ENCODE measurements around the gene TRIM8.
A peak's percentile ranks its signal among the peaks of the same experiment; 100 is the strongest.

The TRIM8 gene

DNA sequence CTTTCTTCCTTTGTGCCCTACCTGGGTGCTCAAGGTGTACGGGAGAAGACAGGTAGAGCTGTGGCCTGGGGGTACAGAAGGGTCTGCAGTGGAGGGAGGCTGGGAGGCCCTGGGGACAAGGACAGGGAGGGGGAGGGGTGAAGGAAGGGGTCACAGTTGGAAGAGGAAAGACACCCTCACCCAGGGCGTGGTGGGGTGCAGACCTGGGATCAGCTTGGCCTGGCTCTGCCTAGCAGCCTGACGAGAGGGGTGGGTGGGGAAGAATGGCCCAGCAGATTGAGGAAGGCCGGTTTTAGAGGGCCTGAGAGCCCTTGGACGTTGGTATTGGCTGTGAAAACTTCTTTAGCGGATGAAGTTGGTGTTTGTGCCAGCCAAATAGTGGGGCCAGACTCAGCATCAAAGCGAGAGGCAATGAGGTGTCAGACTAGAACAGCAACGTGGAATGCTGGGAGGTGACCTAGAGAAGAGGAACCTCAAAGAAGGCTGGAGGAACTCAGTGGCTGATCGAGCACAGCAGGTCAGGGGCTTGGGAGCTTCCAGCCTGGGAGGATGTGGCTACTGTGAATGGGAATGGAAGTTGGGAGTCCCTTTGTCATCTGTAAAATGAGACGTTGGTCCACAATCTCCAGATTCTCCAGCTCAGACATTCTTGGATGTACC is 18.1 kb upstream of the TRIM8 start:
- TF ChIP-seq CREB1 (IDR thresholded peaks at IDR 0.05; ENCODE audit: low read depth) (no peak), ZBTB7A (IDR thresholded peaks at IDR 0.05; ENCODE audit: low read depth) (no peak), NFIC (IDR thresholded peaks at IDR 0.05) (no peak)

DNA sequence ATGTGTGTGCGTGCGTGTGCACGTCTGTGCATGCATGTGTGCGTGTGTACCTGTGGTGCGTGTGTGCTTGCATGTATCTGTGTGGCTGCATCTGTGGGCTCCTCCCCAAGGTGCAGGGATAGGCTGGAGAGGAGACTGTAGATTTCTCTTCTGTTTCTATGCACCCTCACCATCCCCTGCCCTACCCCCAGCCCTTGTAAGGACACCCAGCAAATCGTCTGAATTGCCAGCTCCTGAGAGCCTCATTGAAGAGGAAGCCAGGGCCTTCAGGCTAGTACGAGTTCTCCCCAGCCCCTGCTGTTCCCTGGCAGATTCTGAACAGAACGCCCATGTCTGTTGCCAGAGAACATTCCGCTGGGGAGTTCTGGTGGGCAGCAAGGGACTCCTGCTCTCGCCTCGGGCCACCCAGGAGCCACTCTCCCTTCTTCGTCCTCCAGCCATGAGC is 17.0 kb upstream of the TRIM8 start:
- TF ChIP-seq TAF1 (IDR thresholded peaks at IDR 0.05; ENCODE audit: low read depth) = no peak
- no peak for TF ChIP-seq CREB1 (IDR thresholded peaks at IDR 0.05; ENCODE audit: low read depth)
- no peak for TF ChIP-seq RAD21 (IDR thresholded peaks at IDR 0.05; ENCODE audit: low read depth)
- no peak for TF ChIP-seq ZBTB7A (IDR thresholded peaks at IDR 0.05; ENCODE audit: low read depth)
- TF ChIP-seq CEBPB (IDR thresholded peaks at IDR 0.05) = no peak

- TF ChIP-seq FOXM1 (IDR thresholded peaks at IDR 0.05; ENCODE audit: borderline replicate concordance, low read depth) (no peak), EGR1 (IDR thresholded peaks at IDR 0.05) (no peak), USF1 (IDR thresholded peaks at IDR 0.05) (no peak), CREB1 (IDR thresholded peaks at IDR 0.05; ENCODE audit: low read depth) (no peak), EP300 (IDR thresholded peaks at IDR 0.05; ENCODE audit: borderline replicate concordance) (no peak), ZBTB7A (IDR thresholded peaks at IDR 0.05; ENCODE audit: low read depth) (no peak), MAX (IDR thresholded peaks at IDR 0.05) (no peak), TEAD4 (IDR thresholded peaks at IDR 0.05) (no peak), RAD21 (IDR thresholded peaks at IDR 0.05; ENCODE audit: low read depth) (no peak), TAF1 (IDR thresholded peaks at IDR 0.05; ENCODE audit: low read depth) (no peak), CEBPB (IDR thresholded peaks at IDR 0.05) (no peak), YY1 (IDR thresholded peaks at IDR 0.05; ENCODE audit: low read depth) (no peak), TCF12 (IDR thresholded peaks at IDR 0.05; ENCODE audit: low read depth) (no peak), NFIC (IDR thresholded peaks at IDR 0.05) (no peak)
- TF ChIP-seq, protein P1, sequence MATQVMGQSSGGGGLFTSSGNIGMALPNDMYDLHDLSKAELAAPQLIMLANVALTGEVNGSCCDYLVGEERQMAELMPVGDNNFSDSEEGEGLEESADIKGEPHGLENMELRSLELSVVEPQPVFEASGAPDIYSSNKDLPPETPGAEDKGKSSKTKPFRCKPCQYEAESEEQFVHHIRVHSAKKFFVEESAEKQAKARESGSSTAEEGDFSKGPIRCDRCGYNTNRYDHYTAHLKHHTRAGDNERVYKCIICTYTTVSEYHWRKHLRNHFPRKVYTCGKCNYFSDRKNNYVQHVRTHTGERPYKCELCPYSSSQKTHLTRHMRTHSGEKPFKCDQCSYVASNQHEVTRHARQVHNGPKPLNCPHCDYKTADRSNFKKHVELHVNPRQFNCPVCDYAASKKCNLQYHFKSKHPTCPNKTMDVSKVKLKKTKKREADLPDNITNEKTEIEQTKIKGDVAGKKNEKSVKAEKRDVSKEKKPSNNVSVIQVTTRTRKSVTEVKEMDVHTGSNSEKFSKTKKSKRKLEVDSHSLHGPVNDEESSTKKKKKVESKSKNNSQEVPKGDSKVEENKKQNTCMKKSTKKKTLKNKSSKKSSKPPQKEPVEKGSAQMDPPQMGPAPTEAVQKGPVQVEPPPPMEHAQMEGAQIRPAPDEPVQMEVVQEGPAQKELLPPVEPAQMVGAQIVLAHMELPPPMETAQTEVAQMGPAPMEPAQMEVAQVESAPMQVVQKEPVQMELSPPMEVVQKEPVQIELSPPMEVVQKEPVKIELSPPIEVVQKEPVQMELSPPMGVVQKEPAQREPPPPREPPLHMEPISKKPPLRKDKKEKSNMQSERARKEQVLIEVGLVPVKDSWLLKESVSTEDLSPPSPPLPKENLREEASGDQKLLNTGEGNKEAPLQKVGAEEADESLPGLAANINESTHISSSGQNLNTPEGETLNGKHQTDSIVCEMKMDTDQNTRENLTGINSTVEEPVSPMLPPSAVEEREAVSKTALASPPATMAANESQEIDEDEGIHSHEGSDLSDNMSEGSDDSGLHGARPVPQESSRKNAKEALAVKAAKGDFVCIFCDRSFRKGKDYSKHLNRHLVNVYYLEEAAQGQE (IDR thresholded peaks at IDR 0.05; ENCODE audit: low read depth) = no peak
Observed at GRCh38 chr10:102627736-102628293, 16.5 kb upstream of the TRIM8 start.

DNA sequence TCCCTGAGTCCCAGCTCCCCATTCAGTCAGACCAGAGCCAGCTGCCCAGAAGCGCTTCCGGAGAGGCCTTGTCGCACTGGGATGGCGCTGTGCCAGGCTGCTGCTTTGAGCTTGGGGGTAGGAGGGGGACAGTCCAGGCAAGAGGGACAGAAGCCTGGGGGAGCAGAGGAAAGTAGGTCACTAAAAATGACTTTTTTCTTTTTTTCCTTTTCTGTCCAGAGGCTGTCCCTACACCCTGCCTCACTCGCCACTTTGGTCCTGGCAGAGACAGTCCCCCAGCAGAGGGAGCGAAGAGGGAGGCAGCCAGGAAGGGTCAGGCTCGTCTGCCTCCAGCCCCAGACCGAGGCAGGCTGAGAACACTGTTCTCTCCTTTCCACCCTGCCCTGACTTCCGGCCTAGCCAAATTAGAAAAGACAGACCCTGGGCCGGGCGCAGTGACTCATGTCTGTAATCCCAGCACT is 15.8 kb upstream of the TRIM8 start:
- TF ChIP-seq TAF1 (IDR thresholded peaks at IDR 0.05; ENCODE audit: low read depth) (no peak), TCF12 (IDR thresholded peaks at IDR 0.05; ENCODE audit: low read depth) (no peak), TEAD4 (IDR thresholded peaks at IDR 0.05) (no peak), ZBTB7A (IDR thresholded peaks at IDR 0.05; ENCODE audit: low read depth) (no peak), YY1 (IDR thresholded peaks at IDR 0.05; ENCODE audit: low read depth) (no peak), CREB1 (IDR thresholded peaks at IDR 0.05; ENCODE audit: low read depth) (no peak), RAD21 (IDR thresholded peaks at IDR 0.05; ENCODE audit: low read depth) (no peak), USF1 (IDR thresholded peaks at IDR 0.05) (no peak), MAX (IDR thresholded peaks at IDR 0.05) (no peak), EP300 (IDR thresholded peaks at IDR 0.05; ENCODE audit: borderline replicate concordance) (no peak), CEBPB (IDR thresholded peaks at IDR 0.05) (no peak), NFIC (IDR thresholded peaks at IDR 0.05) (no peak; the same call in 1 of the 2 replicates), FOXM1 (IDR thresholded peaks at IDR 0.05; ENCODE audit: borderline replicate concordance, low read depth) (no peak), EGR1 (IDR thresholded peaks at IDR 0.05) (no peak)
- TF ChIP-seq, protein P1 (IDR thresholded peaks at IDR 0.05; ENCODE audit: low read depth) = no peak

- TF ChIP-seq FOXM1 (IDR thresholded peaks at IDR 0.05; ENCODE audit: borderline replicate concordance, low read depth) = no peak
- TF ChIP-seq TEAD4 (IDR thresholded peaks at IDR 0.05) = peak; percentile 87
Observed at GRCh38 chr10:102629661-102630614, 14.3 kb upstream of the TRIM8 start.
